GM23338 (cell line): ENCODE data around the gene GLI3.
A peak's percentile ranks its signal among the peaks of the same experiment; 100 is the strongest.

ENCODE experiments used
- CREB1 ChIP-seq: fragments of 250-450 bp; sonication (Bioruptor Pico); IDR thresholded peaks from 2 replicates; pipeline ENCODE4 v1.5.0; 2020; ENCODE audit warnings: low read depth, mild to moderate bottlenecking, moderate library complexity
- EZH2 ChIP-seq: fragments of 200-600 bp; sonication (generic); IDR thresholded peaks from one replicate; pipeline ENCODE4 v1.8.0; 2017; ENCODE audit warnings: antibody characterized with exemption, mild to moderate bottlenecking, low read depth; ENCODE audit not compliant: unreplicated experiment
- EZH2phosphoT487 ChIP-seq: fragments of 200-600 bp; sonication (generic); IDR thresholded peaks from one replicate; pipeline ENCODE4 v1.8.1; 2018; ENCODE audit warnings: antibody characterized with exemption; ENCODE audit not compliant: unreplicated experiment
- JUNB ChIP-seq: IDR thresholded peaks from one replicate; pipeline ENCODE4 v1.6.1; 2016; ENCODE audit warnings: antibody characterized with exemption; ENCODE audit not compliant: unreplicated experiment
- NANOG ChIP-seq: IDR thresholded peaks from 2 replicates; pipeline ENCODE4 v1.6.1; 2016; ENCODE audit warnings: antibody characterized with exemption, borderline replicate concordance
- POLR2AphosphoS5 ChIP-seq: IDR thresholded peaks from 2 replicates; pipeline ENCODE4 v1.6.1; 2016; ENCODE audit warnings: antibody characterized with exemption, low read depth
- STAT1 ChIP-seq: IDR thresholded peaks from one replicate; pipeline ENCODE4 v1.6.1; 2016; ENCODE audit warnings: antibody characterized with exemption; ENCODE audit not compliant: unreplicated experiment
- ZNF114 ChIP-seq: fragments of 250-450 bp; sonication (Bioruptor Pico); IDR thresholded peaks from 2 replicates; pipeline ENCODE4 v1.5.0; 2020; ENCODE audit warnings: mild to moderate bottlenecking, moderate library complexity
- ZNF331 ChIP-seq: fragments of 250-450 bp; sonication (Bioruptor Pico); IDR thresholded peaks from 2 replicates; pipeline ENCODE4 v1.5.0; 2020; ENCODE audit warnings: low read depth, mild to moderate bottlenecking, moderate library complexity
- TF ChIP-seq, protein P1 (sequence below), 2 experiments: fragments of 200-600 bp in 1 of 2; sonication (generic) in 1 of 2; conservative IDR thresholded peaks; 2 replicates each; pipeline versions ENCODE4 v1.5.1 to v1.6.1; 2016 to 2017; ENCODE audit warnings: antibody characterized with exemption in 2 of 2, low read depth in 2 of 2, mild to moderate bottlenecking in 2 of 2, moderate library complexity in 1 of 2
- TF ChIP-seq, protein P2 (sequence below): IDR thresholded peaks from one replicate; pipeline ENCODE4 v1.6.1; 2018; ENCODE audit warnings: antibody characterized with exemption; ENCODE audit not compliant: unreplicated experiment
- TF ChIP-seq, protein P3 (sequence below): IDR thresholded peaks from 2 replicates; pipeline ENCODE4 v1.6.1; 2016; ENCODE audit warnings: antibody characterized with exemption
- TF ChIP-seq, protein P4 (sequence below): fragments of 250-450 bp; sonication (Bioruptor Pico); IDR thresholded peaks from 2 replicates; pipeline ENCODE4 v1.5.0; 2020; ENCODE audit warnings: mild to moderate bottlenecking, moderate library complexity

DNA sequence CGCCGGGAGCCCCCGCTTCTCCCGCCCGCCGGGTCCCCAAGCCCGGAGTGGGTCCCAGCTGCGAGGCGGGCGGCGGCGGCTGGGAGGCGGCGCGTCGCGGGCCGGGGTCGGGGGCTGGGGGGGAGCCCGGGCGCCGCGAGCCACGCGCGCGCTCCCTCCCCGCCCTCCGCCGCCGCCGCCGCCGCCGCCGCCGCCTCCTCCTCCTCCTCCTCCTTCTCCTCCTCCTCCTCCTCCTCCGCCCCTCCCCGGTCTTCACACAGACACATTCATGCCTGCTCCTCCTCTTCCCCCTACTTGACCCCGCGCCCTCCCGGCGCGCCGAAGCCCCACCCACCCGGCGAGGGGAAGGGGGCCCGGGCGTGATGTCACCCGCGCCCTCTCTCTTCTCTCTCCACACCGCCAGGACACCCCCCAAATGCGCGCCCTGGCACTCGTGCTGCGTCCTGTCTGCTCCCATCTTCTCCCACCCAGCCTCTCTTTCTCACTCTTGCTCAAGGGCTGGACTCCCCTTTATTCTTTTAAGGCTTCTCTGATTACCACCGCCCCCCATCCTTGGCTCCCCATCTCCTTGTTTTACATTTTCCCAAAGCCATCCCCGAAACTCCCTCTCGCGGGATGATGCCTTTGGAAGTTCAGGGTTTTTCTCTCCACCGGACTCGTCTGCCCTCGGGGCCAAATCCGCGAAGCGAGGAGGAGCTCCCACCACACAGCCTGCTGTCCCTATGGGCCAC lies 967 bp upstream of the GLI3 start:
- TF ChIP-seq, protein P1, sequence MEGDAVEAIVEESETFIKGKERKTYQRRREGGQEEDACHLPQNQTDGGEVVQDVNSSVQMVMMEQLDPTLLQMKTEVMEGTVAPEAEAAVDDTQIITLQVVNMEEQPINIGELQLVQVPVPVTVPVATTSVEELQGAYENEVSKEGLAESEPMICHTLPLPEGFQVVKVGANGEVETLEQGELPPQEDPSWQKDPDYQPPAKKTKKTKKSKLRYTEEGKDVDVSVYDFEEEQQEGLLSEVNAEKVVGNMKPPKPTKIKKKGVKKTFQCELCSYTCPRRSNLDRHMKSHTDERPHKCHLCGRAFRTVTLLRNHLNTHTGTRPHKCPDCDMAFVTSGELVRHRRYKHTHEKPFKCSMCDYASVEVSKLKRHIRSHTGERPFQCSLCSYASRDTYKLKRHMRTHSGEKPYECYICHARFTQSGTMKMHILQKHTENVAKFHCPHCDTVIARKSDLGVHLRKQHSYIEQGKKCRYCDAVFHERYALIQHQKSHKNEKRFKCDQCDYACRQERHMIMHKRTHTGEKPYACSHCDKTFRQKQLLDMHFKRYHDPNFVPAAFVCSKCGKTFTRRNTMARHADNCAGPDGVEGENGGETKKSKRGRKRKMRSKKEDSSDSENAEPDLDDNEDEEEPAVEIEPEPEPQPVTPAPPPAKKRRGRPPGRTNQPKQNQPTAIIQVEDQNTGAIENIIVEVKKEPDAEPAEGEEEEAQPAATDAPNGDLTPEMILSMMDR (conservative IDR thresholded peaks at IDR 0.05; ENCODE audit: low read depth in 2 of 2) = no peak
- TF ChIP-seq POLR2AphosphoS5 (no peak), EZH2phosphoT487 (no peak), JUNB (no peak), EZH2 (peak; percentile 13), CREB1 (CRISPR knock-in tag) (peak; percentile 77), ZNF114 (no peak), NANOG (no peak), STAT1 (no peak), ZNF331 (CRISPR knock-in tag) (no peak)
- TF ChIP-seq, protein P2, sequence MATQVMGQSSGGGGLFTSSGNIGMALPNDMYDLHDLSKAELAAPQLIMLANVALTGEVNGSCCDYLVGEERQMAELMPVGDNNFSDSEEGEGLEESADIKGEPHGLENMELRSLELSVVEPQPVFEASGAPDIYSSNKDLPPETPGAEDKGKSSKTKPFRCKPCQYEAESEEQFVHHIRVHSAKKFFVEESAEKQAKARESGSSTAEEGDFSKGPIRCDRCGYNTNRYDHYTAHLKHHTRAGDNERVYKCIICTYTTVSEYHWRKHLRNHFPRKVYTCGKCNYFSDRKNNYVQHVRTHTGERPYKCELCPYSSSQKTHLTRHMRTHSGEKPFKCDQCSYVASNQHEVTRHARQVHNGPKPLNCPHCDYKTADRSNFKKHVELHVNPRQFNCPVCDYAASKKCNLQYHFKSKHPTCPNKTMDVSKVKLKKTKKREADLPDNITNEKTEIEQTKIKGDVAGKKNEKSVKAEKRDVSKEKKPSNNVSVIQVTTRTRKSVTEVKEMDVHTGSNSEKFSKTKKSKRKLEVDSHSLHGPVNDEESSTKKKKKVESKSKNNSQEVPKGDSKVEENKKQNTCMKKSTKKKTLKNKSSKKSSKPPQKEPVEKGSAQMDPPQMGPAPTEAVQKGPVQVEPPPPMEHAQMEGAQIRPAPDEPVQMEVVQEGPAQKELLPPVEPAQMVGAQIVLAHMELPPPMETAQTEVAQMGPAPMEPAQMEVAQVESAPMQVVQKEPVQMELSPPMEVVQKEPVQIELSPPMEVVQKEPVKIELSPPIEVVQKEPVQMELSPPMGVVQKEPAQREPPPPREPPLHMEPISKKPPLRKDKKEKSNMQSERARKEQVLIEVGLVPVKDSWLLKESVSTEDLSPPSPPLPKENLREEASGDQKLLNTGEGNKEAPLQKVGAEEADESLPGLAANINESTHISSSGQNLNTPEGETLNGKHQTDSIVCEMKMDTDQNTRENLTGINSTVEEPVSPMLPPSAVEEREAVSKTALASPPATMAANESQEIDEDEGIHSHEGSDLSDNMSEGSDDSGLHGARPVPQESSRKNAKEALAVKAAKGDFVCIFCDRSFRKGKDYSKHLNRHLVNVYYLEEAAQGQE = no peak
- TF ChIP-seq, protein P3, sequence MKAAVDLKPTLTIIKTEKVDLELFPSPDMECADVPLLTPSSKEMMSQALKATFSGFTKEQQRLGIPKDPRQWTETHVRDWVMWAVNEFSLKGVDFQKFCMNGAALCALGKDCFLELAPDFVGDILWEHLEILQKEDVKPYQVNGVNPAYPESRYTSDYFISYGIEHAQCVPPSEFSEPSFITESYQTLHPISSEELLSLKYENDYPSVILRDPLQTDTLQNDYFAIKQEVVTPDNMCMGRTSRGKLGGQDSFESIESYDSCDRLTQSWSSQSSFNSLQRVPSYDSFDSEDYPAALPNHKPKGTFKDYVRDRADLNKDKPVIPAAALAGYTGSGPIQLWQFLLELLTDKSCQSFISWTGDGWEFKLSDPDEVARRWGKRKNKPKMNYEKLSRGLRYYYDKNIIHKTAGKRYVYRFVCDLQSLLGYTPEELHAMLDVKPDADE = no peak
- TF ChIP-seq, protein P4, sequence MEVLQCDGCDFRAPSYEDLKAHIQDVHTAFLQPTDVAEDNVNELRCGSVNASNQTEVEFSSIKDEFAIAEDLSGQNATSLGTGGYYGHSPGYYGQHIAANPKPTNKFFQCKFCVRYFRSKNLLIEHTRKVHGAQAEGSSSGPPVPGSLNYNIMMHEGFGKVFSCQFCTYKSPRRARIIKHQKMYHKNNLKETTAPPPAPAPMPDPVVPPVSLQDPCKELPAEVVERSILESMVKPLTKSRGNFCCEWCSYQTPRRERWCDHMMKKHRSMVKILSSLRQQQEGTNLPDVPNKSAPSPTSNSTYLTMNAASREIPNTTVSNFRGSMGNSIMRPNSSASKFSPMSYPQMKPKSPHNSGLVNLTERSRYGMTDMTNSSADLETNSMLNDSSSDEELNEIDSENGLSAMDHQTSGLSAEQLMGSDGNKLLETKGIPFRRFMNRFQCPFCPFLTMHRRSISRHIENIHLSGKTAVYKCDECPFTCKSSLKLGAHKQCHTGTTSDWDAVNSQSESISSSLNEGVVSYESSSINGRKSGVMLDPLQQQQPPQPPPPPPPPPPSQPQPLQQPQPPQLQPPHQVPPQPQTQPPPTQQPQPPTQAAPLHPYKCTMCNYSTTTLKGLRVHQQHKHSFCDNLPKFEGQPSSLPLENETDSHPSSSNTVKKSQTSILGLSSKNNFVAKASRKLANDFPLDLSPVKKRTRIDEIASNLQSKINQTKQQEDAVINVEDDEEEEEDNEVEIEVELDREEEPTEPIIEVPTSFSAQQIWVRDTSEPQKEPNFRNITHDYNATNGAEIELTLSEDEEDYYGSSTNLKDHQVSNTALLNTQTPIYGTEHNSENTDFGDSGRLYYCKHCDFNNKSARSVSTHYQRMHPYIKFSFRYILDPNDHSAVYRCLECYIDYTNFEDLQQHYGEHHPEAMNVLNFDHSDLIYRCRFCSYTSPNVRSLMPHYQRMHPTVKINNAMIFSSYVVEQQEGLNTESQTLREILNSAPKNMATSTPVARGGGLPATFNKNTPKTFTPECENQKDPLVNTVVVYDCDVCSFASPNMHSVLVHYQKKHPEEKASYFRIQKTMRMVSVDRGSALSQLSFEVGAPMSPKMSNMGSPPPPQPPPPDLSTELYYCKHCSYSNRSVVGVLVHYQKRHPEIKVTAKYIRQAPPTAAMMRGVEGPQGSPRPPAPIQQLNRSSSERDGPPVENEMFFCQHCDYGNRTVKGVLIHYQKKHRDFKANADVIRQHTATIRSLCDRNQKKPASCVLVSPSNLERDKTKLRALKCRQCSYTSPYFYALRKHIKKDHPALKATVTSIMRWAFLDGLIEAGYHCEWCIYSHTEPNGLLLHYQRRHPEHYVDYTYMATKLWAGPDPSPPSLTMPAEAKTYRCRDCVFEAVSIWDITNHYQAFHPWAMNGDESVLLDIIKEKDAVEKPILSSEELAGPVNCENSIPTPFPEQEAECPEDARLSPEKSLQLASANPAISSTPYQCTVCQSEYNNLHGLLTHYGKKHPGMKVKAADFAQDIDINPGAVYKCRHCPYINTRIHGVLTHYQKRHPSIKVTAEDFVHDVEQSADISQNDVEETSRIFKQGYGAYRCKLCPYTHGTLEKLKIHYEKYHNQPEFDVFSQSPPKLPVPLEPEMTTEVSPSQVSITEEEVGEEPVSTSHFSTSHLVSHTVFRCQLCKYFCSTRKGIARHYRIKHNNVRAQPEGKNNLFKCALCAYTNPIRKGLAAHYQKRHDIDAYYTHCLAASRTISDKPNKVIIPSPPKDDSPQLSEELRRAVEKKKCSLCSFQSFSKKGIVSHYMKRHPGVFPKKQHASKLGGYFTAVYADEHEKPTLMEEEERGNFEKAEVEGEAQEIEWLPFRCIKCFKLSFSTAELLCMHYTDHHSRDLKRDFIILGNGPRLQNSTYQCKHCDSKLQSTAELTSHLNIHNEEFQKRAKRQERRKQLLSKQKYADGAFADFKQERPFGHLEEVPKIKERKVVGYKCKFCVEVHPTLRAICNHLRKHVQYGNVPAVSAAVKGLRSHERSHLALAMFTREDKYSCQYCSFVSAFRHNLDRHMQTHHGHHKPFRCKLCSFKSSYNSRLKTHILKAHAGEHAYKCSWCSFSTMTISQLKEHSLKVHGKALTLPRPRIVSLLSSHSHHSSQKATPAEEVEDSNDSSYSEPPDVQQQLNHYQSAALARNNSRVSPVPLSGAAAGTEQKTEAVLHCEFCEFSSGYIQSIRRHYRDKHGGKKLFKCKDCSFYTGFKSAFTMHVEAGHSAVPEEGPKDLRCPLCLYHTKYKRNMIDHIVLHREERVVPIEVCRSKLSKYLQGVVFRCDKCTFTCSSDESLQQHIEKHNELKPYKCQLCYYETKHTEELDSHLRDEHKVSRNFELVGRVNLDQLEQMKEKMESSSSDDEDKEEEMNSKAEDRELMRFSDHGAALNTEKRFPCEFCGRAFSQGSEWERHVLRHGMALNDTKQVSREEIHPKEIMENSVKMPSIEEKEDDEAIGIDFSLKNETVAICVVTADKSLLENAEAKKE (CRISPR knock-in tag) = no peak
